NCI-H510A (cell line): Measurements from ENCODE around the gene TENM4.
"Not testable (repeated sequence)": the region's sequence is repeated elsewhere in the genome, so short reads cannot be mapped to it uniquely, and the experiment has no call there.

ENCODE experiments used
- DNase-seq: peaks from one replicate; lab custom pipeline; 2025; lab: John Stamatoyannopoulos, UW

TENM4 gene

GRCh38 chr11:79244241-79244772 lies 196.5 kb downstream of the TENM4 start:
- no peak for DNase-seq

- DNase-seq = no peak
Observed at GRCh38 chr11:79243422-79244210, 197.2 kb downstream of the TENM4 start.

- no peak for DNase-seq
Observed at GRCh38 chr11:79242616-79243015, 198.2 kb downstream of the TENM4 start.

- no peak for DNase-seq
Observed at GRCh38 chr11:79241852-79242241, 199.0 kb downstream of the TENM4 start.

- DNase-seq = no peak
Observed at GRCh38 chr11:79241205-79241851, 199.5 kb downstream of the TENM4 start.

GRCh38 chr11:79237703-79238102 lies 203.1 kb downstream of the TENM4 start:
- DNase-seq = no peak

GRCh38 chr11:79237091-79237490 lies 203.7 kb downstream of the TENM4 start:
- no peak for DNase-seq

- no peak for DNase-seq
Observed at GRCh38 chr11:79236541-79236971, 204.3 kb downstream of the TENM4 start.

- no peak for DNase-seq
Observed at GRCh38 chr11:79235696-79236095, 205.1 kb downstream of the TENM4 start.

- no peak for DNase-seq
Observed at GRCh38 chr11:79232346-79232745, 208.5 kb downstream of the TENM4 start.

- DNase-seq = no peak
Observed at GRCh38 chr11:79229047-79229446, 211.8 kb downstream of the TENM4 start.

- DNase-seq = no peak
Observed at GRCh38 chr11:79227767-79228755, 212.8 kb downstream of the TENM4 start.

GRCh38 chr11:79227308-79227707 lies 213.5 kb downstream of the TENM4 start:
- DNase-seq = no peak

GRCh38 chr11:79226126-79226525 lies 214.7 kb downstream of the TENM4 start:
- DNase-seq = no peak

- not testable (repeated sequence) for DNase-seq
Observed at GRCh38 chr11:79222163-79222562, 218.7 kb downstream of the TENM4 start.

- DNase-seq = no peak
Observed at GRCh38 chr11:79221444-79222130, 219.2 kb downstream of the TENM4 start.

- DNase-seq = no peak
Observed at GRCh38 chr11:79220171-79220570, 220.7 kb downstream of the TENM4 start.

GRCh38 chr11:79219186-79220045 lies 221.4 kb downstream of the TENM4 start:
- no peak for DNase-seq

- no peak for DNase-seq
Observed at GRCh38 chr11:79212741-79213190, 228.1 kb downstream of the TENM4 start.

GRCh38 chr11:79209540-79210266 lies 231.1 kb downstream of the TENM4 start:
- no peak for DNase-seq
